Endothelial cell of umbilical vein (primary cell): ENCODE results near the gene ZDHHC18. TPM values are rescaled to one million over a fixed set of nuclear protein-coding genes. Genes with fewer than 3 reads are reported as not detected.

Experiments used
- BruUV-seq: library from RNA; stranded (reverse); fragments of 400-500 nt; replicated peaks from 2 replicates; lab custom pipeline; 2021; lab: Mats Ljungman, UMichigan
- CTCF ChIA-PET: fragments of 300-600, 350-600 bp; sonication (Branson Sonifier 250); formaldehyde crosslinking; loops from one replicate; lab custom pipeline; 2021; ENCODE audit warnings: antibody characterized with exemption, inconsistent platforms; lab: Charles Lee
- POLR2A ChIA-PET: fragments of 300-600, 350-600 bp; sonication (Branson Sonifier 250); formaldehyde crosslinking; loops from one replicate; lab custom pipeline; 2021; ENCODE audit warnings: antibody characterized with exemption, inconsistent platforms; lab: Charles Lee
- DNase-seq: peaks from one replicate; pipeline ENCODE4 v3.0.0-alpha.2; 2011; ENCODE audit warnings: low read depth, low spot score
- FAIRE-seq: peaks from 2 replicates; lab custom pipeline; 2011; peaks lifted over from hg19 to GRCh38; lab: Jason Lieb, UNC
- H2AFZ ChIP-seq: 2 replicates; pipeline ENCODE4 v1.6.0; 2012; ENCODE audit warnings: low read depth, low read length, control low read depth, inconsistent platforms
- H3K27ac ChIP-seq: 2 replicates; pipeline ENCODE4 v1.5.1; 2011; ENCODE audit warnings: low read depth, mild to moderate bottlenecking, control low read depth, low read length, moderate library complexity; ENCODE audit not compliant: insufficient read depth
- H3K27me3 ChIP-seq, 2 experiments: 2 replicates each; pipeline versions ENCODE4 v1.6.0 to v1.6.1; 2011; ENCODE audit warnings: low read length in 2 of 2, mixed read lengths in 1 of 2; ENCODE audit not compliant: control insufficient read depth in 2 of 2, insufficient read depth in 2 of 2
- H3K36me3 ChIP-seq, 2 experiments: 2 replicates in 1 of 2; 3 replicates in 1 of 2; pipeline ENCODE4 v1.5.1; 2011; ENCODE audit warnings: low read length in 2 of 2, mild to moderate bottlenecking in 1 of 2, moderate library complexity in 1 of 2; ENCODE audit not compliant: control insufficient read depth in 2 of 2, insufficient read depth in 2 of 2; ENCODE audit errors: extremely low read depth in 1 of 2
- H3K4me1 ChIP-seq: 3 replicates; pipeline ENCODE4 v1.5.1; 2011; ENCODE audit warnings: mild to moderate bottlenecking, low read length; ENCODE audit not compliant: control insufficient read depth, insufficient read depth; ENCODE audit errors: extremely low read depth
- H3K4me2 ChIP-seq: 2 replicates; pipeline ENCODE4 v1.6.1; 2011; ENCODE audit warnings: low read length, control low read depth, mixed read lengths; ENCODE audit not compliant: insufficient read depth
- H3K4me3 ChIP-seq, 3 experiments: fragments of 200-600 bp in 1 of 3; sonication (generic), shearing (Covaris generic) in 1 of 3; replicated peaks in 1 of 3; 2 replicates each; pipeline ENCODE4 v1.5.1; 2011 to 2016; ENCODE audit warnings: control low read depth in 3 of 3, low read length in 3 of 3, mild to moderate bottlenecking in 2 of 3, inconsistent platforms in 1 of 3, low read depth in 1 of 3, moderate library complexity in 1 of 3; ENCODE audit not compliant: insufficient read depth in 1 of 3
- H3K79me2 ChIP-seq: 2 replicates; pipeline ENCODE4 v1.6.0; 2012; ENCODE audit warnings: low read length, inconsistent platforms; ENCODE audit not compliant: control insufficient read depth, insufficient read depth
- H3K9ac ChIP-seq: replicated peaks from 2 replicates; pipeline ENCODE3; 2011; ENCODE audit warnings: low read length, control low read depth; ENCODE audit not compliant: insufficient read depth; ENCODE audit errors: extremely low read depth
- H3K9me1 ChIP-seq: replicated peaks from 3 replicates; pipeline ENCODE4 v1.6.0; 2011; ENCODE audit warnings: mild to moderate bottlenecking, low read length; ENCODE audit not compliant: control insufficient read depth, insufficient read depth; ENCODE audit errors: extremely low read depth
- H3K9me3 ChIP-seq: replicated peaks from 2 replicates; pipeline ENCODE4 v1.5.1; 2012; ENCODE audit warnings: low read length, inconsistent platforms; ENCODE audit not compliant: control insufficient read depth, insufficient read depth
- H4K20me1 ChIP-seq: replicated peaks from 2 replicates; pipeline ENCODE3; 2011; ENCODE audit warnings: mild to moderate bottlenecking, low read length; ENCODE audit not compliant: control insufficient read depth, insufficient read depth; ENCODE audit errors: extremely low read depth
- FOS ChIP-seq: IDR thresholded peaks from 2 replicates; pipeline ENCODE4 v1.6.1; 2011; ENCODE audit warnings: mild to moderate bottlenecking, low read length, moderate library complexity, borderline replicate concordance; ENCODE audit not compliant: insufficient read depth
- JUN ChIP-seq: IDR thresholded peaks from 2 replicates; pipeline ENCODE4 v1.6.1; 2011; ENCODE audit warnings: borderline replicate concordance, low read depth; ENCODE audit not compliant: insufficient read length, insufficient read depth
- MYC ChIP-seq: IDR thresholded peaks from one replicate; pipeline ENCODE4 v1.6.1; 2011; ENCODE audit warnings: mild to moderate bottlenecking, low read depth, low read length
- POLR2AphosphoS5 ChIP-seq: IDR thresholded peaks from 2 replicates; pipeline ENCODE4 v1.6.1; 2012; ENCODE audit warnings: low read depth, mild to moderate bottlenecking, control low read depth, low read length, moderate library complexity; ENCODE audit not compliant: insufficient read depth
- dilution Hi-C: fragments of 300-500 bp; cut with MboI; formaldehyde crosslinking; loops from one replicate; pipeline ENCODE4 v1.15.0; 2019; ENCODE audit warnings: low sequenced_read_pairs; ENCODE audit not compliant: extremely low pct_ligation_motif_present
- intact Hi-C: fragments of 100-400 bp; cut with micrococcal nuclease; formaldehyde crosslinking; loops from one replicate; pipeline ENCODE4 v1.10.0; 2022
- polyA plus RNA-seq, 4 experiments: library from polyadenylated mRNA; depleted of rRNA in 3 of 4; stranded (reverse) in 3 of 4; unstranded in 1 of 4; fragments of >200 nt; gene quantifications; 2 replicates each; pipeline versions ENCODE4 v1.2.1 to v1.2.3, GENCODE V29; 2011 to 2012; ENCODE audit warnings: missing spikeins in 1 of 4
- total RNA-seq: library from RNA; stranded (reverse); gene quantifications from 2 replicates; pipeline ENCODE4 v1.2.3, GENCODE V29; 2021
- TF ChIP-seq, protein P1 (sequence below): IDR thresholded peaks from 2 replicates; pipeline ENCODE4 v1.6.1; 2011; ENCODE audit not compliant: insufficient read depth, insufficient read length
- TF ChIP-seq, protein P2 (sequence below), 2 donors: IDR thresholded peaks; 1 replicate in 1 of 2; 2 replicates in 1 of 2; pipeline ENCODE4 v1.5.1; 2011; ENCODE audit warnings: low read length in 2 of 2, mild to moderate bottlenecking in 2 of 2, moderate library complexity in 2 of 2, control low read depth in 1 of 2, inconsistent platforms in 1 of 2, low read depth in 1 of 2; ENCODE audit not compliant: insufficient read depth in 1 of 2; ENCODE audit errors: extremely low read depth in 1 of 2

ZDHHC18 gene
- total and polyA plus RNA-seq, 2 donors (not counting 3 experiments of a cell fraction or from before 2014, with no cell fraction given): 25.2 to 48.2 TPM

DNA sequence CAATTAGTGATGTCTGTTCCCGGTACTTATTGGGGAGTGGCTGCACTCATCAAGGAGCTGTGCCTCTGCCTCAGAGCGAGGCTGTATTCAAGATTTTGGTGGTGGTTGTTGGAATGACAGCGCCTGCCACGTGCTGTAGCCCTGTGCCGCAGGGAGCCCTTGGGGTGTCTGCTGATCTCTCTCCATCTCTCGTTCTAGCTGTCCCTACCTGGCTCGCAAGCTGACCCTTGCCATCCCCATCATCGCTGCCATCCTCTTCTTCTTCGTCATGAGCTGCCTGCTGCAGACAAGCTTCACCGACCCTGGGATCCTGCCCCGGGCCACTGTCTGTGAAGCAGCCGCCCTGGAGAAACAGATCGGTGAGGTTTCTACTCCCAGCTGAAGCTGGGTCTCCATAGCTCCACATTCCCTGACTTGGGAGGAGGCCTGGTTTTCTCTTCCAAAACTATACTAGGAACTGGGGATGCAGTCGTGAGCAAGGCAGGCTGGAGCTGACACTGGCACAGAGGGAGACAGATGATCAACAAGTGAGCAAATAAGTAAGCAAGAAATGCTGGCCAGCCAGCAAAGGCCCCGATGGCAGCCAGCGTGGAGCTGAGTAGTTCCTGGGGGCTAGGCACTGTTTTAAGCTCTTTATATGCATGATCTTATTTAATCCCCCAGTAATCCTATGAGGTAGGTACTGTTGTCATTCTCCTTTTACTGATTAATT is 5.9 kb downstream of the ZDHHC18 start:
- TF ChIP-seq, protein P1, sequence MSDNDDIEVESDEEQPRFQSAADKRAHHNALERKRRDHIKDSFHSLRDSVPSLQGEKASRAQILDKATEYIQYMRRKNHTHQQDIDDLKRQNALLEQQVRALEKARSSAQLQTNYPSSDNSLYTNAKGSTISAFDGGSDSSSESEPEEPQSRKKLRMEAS: no peak
- no peak for TF ChIP-seq MYC
- no peak for TF ChIP-seq JUN
- no peak for TF ChIP-seq FOS
- no peak for TF ChIP-seq POLR2AphosphoS5
- TF ChIP-seq, protein P2, sequence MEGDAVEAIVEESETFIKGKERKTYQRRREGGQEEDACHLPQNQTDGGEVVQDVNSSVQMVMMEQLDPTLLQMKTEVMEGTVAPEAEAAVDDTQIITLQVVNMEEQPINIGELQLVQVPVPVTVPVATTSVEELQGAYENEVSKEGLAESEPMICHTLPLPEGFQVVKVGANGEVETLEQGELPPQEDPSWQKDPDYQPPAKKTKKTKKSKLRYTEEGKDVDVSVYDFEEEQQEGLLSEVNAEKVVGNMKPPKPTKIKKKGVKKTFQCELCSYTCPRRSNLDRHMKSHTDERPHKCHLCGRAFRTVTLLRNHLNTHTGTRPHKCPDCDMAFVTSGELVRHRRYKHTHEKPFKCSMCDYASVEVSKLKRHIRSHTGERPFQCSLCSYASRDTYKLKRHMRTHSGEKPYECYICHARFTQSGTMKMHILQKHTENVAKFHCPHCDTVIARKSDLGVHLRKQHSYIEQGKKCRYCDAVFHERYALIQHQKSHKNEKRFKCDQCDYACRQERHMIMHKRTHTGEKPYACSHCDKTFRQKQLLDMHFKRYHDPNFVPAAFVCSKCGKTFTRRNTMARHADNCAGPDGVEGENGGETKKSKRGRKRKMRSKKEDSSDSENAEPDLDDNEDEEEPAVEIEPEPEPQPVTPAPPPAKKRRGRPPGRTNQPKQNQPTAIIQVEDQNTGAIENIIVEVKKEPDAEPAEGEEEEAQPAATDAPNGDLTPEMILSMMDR (IDR thresholded peaks at IDR 0.05; ENCODE audit: extremely low read depth in 1 of 2, insufficient read depth in 1 of 2, low read depth in 1 of 2, low read length in 2 of 2): no peak
- no TSS peak for BruUV-seq
- Histone ChIP-seq H3K79me2 (peaks cover 20% of the 10 kb centered on the region), H3K4me2 (no peak overlapping the region), H3K36me3 (peaks cover 2 to 34% of the 10 kb centered on the region in 2 experiments), H3K4me3 (no peak overlapping the region), H3K4me1 (peaks cover 5% of the 10 kb centered on the region), H3K9ac (no peak overlapping the region), H3K9me1 (no peaks in the 10 kb centered on the region), H2AFZ (no peak overlapping the region), H3K27me3 (no peaks in the 10 kb centered on the region), H3K9me3 (no peaks in the 10 kb centered on the region), H3K27ac (no peak overlapping the region), H4K20me1 (no peaks in the 10 kb centered on the region)
- ChIA-PET POLR2A (no interaction called here), CTCF (interaction anchor here (0.8 kb wide), 1 partner anchor 17 kb away, joined by 3 read pairs; no protein-coding TSS in a partner anchor)
- no peak for FAIRE-seq
- dilution Hi-C loops: no loop called here
- intact Hi-C loops: no loop called here
- DNase-seq: no peak
